GM12878 (cell line): ENCODE results near the gene OCA2. TPM values are rescaled to one million over a fixed set of nuclear protein-coding genes. Genes with fewer than 3 reads are reported as not detected.

ENCODE experiments used
- ATAC-seq: fragments of 200-7000 bp; cut with Tn5 transposase; 3 replicates; pipeline ENCODE4 v1.9.1; 2020; ENCODE audit warnings: mild to moderate bottlenecking, moderate library complexity
- BruUV-seq: library from RNA; stranded (reverse); fragments of 400-500 nt; replicated peaks from 2 replicates; lab custom pipeline; 2021; lab: Mats Ljungman, UMichigan
- CTCF ChIA-PET: fragments of 300-600 bp; sonication (Branson Sonifier 250); formaldehyde crosslinking; extraction: SDS; loops from one replicate; lab custom pipeline; 2021; ENCODE audit warnings: inconsistent platforms; lab: Yijun Ruan, JAX
- POLR2A ChIA-PET: fragments of 350-600 bp; formaldehyde crosslinking; extraction: SDS; loops from one replicate; lab custom pipeline; 2021; ENCODE audit warnings: inconsistent platforms; lab: Charles Lee
- RAD21 ChIA-PET: fragments of 300-600 bp; sonication (Branson Sonifier 250); formaldehyde crosslinking; loops from one replicate; lab custom pipeline; 2023; ENCODE audit warnings: antibody characterized with exemption; ENCODE audit not compliant: unreplicated experiment; lab: Charles Lee
- SMC1A ChIA-PET: fragments of 300-600 bp; sonication (Branson Sonifier 250); formaldehyde crosslinking; loops from one replicate; lab custom pipeline; 2023; ENCODE audit not compliant: unreplicated experiment, uncharacterized antibody; lab: Charles Lee
- DNase-seq: peaks from one replicate; pipeline ENCODE4 v3.0.0-alpha.2; 2011; ENCODE audit warnings: low read depth, low spot score
- FAIRE-seq: peaks from 3 replicates; lab custom pipeline; 2011; peaks lifted over from hg19 to GRCh38; lab: Jason Lieb, UNC
- H2AFZ ChIP-seq: 2 replicates; pipeline ENCODE4 v1.6.0; 2011; ENCODE audit warnings: low read depth, low read length, control low read depth; ENCODE audit not compliant: control insufficient read depth
- H3K27ac ChIP-seq: 2 replicates; pipeline ENCODE4 v1.5.1; 2011; ENCODE audit warnings: control low read depth; ENCODE audit not compliant: control insufficient read depth, insufficient read depth
- H3K27me3 ChIP-seq, 2 experiments: replicated peaks in 1 of 2; 2 replicates each; pipeline versions ENCODE4 v1.6.0 to v1.6.1; 2011; ENCODE audit warnings: low read length in 1 of 2; ENCODE audit not compliant: control insufficient read depth in 2 of 2, insufficient read depth in 2 of 2
- H3K36me3 ChIP-seq, 2 experiments: 2 replicates each; pipeline ENCODE4 v1.5.1; 2011; ENCODE audit warnings: low read length in 1 of 2; ENCODE audit not compliant: control insufficient read depth in 2 of 2, insufficient read depth in 2 of 2
- H3K4me1 ChIP-seq: 2 replicates; pipeline ENCODE4 v1.6.1; 2011; ENCODE audit warnings: mild to moderate bottlenecking, low read length, moderate library complexity, mixed read lengths; ENCODE audit not compliant: control insufficient read depth, insufficient read depth
- H3K4me2 ChIP-seq: 2 replicates; pipeline ENCODE4 v1.6.0; 2011; ENCODE audit warnings: control low read depth; ENCODE audit not compliant: control insufficient read depth, insufficient read depth
- H3K4me3 ChIP-seq: fragments of 200-600 bp; sonication (generic); 2 replicates; pipeline ENCODE4 v1.5.1; 2016
- H3K79me2 ChIP-seq: 2 replicates; pipeline ENCODE4 v1.6.0; 2011; ENCODE audit warnings: low read length; ENCODE audit not compliant: control insufficient read depth, insufficient read depth
- H3K9ac ChIP-seq: 2 replicates; pipeline ENCODE4 v1.8.0; 2011; ENCODE audit warnings: low read length, control low read depth, mixed read lengths; ENCODE audit not compliant: control insufficient read depth, insufficient read depth
- H3K9me3 ChIP-seq: replicated peaks from 3 replicates; pipeline ENCODE4 v1.5.1; 2011; ENCODE audit warnings: mild to moderate bottlenecking, low read length; ENCODE audit not compliant: control insufficient read depth, insufficient read depth
- H4K20me1 ChIP-seq: 2 replicates; pipeline ENCODE4 v1.6.0; 2011; ENCODE audit not compliant: control insufficient read depth, insufficient read depth
- BCL11A ChIP-seq: IDR thresholded peaks from 2 replicates; pipeline ENCODE4 v1.6.1; 2011; ENCODE audit warnings: low read depth, low read length
- E4F1 ChIP-seq: fragments of 450-650 bp; IDR thresholded peaks from 2 replicates; pipeline ENCODE4 v1.6.1; 2018; ENCODE audit warnings: borderline replicate concordance, mild to moderate bottlenecking; ENCODE audit not compliant: partially characterized antibody
- JUND ChIP-seq: IDR thresholded peaks from 2 replicates; pipeline ENCODE4 v1.6.1; 2012; ENCODE audit warnings: low read depth, mild to moderate bottlenecking, low read length, improper control_type of control experiment, moderate library complexity
- PML ChIP-seq: IDR thresholded peaks from 2 replicates; pipeline ENCODE4 v1.6.1; 2012; ENCODE audit warnings: low read length, inconsistent platforms
- RFX5 ChIP-seq: IDR thresholded peaks from 2 replicates; pipeline ENCODE4 v1.6.1; 2011; ENCODE audit warnings: low read depth, low read length, improper control_type of control experiment
- SREBF2 ChIP-seq: IDR thresholded peaks from 2 replicates; pipeline ENCODE4 v1.6.1; 2012; ENCODE audit warnings: mild to moderate bottlenecking, low read length
- TAF1 ChIP-seq: IDR thresholded peaks from 2 replicates; pipeline ENCODE4 v1.6.1; 2011; ENCODE audit warnings: mild to moderate bottlenecking, low read depth, low read length, borderline replicate concordance
- TBL1XR1 ChIP-seq: IDR thresholded peaks from 2 replicates; pipeline ENCODE4 v1.6.1; 2012; ENCODE audit warnings: low read depth, low read length, improper control_type of control experiment
- ZBTB40 ChIP-seq: fragments of 450-650 bp; IDR thresholded peaks from 2 replicates; pipeline ENCODE4 v1.6.1; 2016; ENCODE audit warnings: mild to moderate bottlenecking, moderate library complexity, borderline replicate concordance
- WGBS: methylation state at CpG from one replicate; pipeline ENCODE4 v1.1.6; 2016; ENCODE audit warnings: low lambda C conversion rate; ENCODE audit not compliant: insufficient replicate concordance, insufficient coverage; ENCODE audit errors: missing lambda C conversion rate; 5-methylcytosine and 5-hydroxymethylcytosine counted together
- in situ Hi-C: fragments of 300-500 bp; cut with MboI; formaldehyde crosslinking; loops from 9 replicates; pipeline ENCODE4 v1.14.3; 2018; ENCODE audit warnings: mixed read lengths
- intact Hi-C: fragments of 100-400 bp; cut with micrococcal nuclease; formaldehyde crosslinking; loops from one replicate; pipeline ENCODE4 v1.14.2; 2022; ENCODE audit not compliant: unreplicated experiment
- polyA plus RNA-seq, 11 experiments: library from polyadenylated mRNA; depleted of rRNA in 4 of 11; unstranded in 6 of 11; stranded (reverse) in 5 of 11; fragments of >200 nt; fragmentation: Nextera tagmentation in 4 of 11; fragmentation: Illumina TruSeq in 1 of 11; extraction: Ambion mirVana in 4 of 11; extraction: Trizol in 1 of 11; gene quantifications; 1 replicate in 1 of 11; 2 replicates in 10 of 11; pipeline versions ENCODE4 v1.2.1 to v1.2.3, GENCODE V29; 2011 to 2016; ENCODE audit warnings: inconsistent platforms in 2 of 11, missing spikeins in 2 of 11, low read depth in 1 of 11
- total RNA-seq, 4 experiments: library from RNA; depleted of rRNA in 3 of 4; stranded (reverse); fragments of >200 nt in 3 of 4; fragmentation: Illumina TruSeq in 1 of 4; extraction: Trizol in 1 of 4; gene quantifications; 2 replicates each; pipeline versions ENCODE4 v1.2.1 to v1.2.3, GENCODE V29; 2013 to 2021

OCA2 gene
- total and polyA plus RNA-seq, 10 of the 15 experiments (the other 5 are each of a cell fraction or from before 2014, with no cell fraction given) = 0.04 to 1.8 TPM; not detected in 8

GRCh38 chr15:27723821-27724220 lies 375.3 kb downstream of the OCA2 start:
- Histone ChIP-seq H3K27ac (no peak overlapping the region), H3K27me3 (no peaks in the 10 kb centered on the region), H3K9ac (no peak overlapping the region), H4K20me1 (no peaks in the 10 kb centered on the region), H2AFZ (no peak overlapping the region), H3K4me3 (no peak overlapping the region), H3K4me2 (no peak overlapping the region), H3K4me1 (no peaks in the 10 kb centered on the region), H3K9me3 (no peaks in the 10 kb centered on the region; the same call in 2 of the 3 replicates), H3K36me3 (no peaks in the 10 kb centered on the region), H3K79me2 (no peaks in the 10 kb centered on the region)
- in situ Hi-C loops = no loop called here
- ChIA-PET CTCF (no interaction called here), RAD21 (no interaction called here), SMC1A (no interaction called here), POLR2A (no interaction called here)
- BruUV-seq = no TSS peak
- FAIRE-seq (no peak), DNase-seq (no peak), ATAC-seq (no peak)
- TF ChIP-seq SREBF2 (no peak), BCL11A (no peak), E4F1 (no peak), PML (no peak), JUND (no peak), TAF1 (no peak), RFX5 (no peak), TBL1XR1 (no peak), ZBTB40 (no peak)
- WGBS = 2% methylated on average over 5 of the region's 5 CpGs
- intact Hi-C loops = no loop called here
